A549 (cell line): ENCODE results near the gene CSNK1D.

Experiments
- KDM1A ChIP-seq: fragments of 200-600 bp; sonication (generic); IDR thresholded peaks from 2 replicates; pipeline ENCODE4 v1.6.1; 2016; ENCODE audit warnings: low read depth, mild to moderate bottlenecking
- NR3C1 ChIP-seq: fragments of >200 bp; sonication (Bioruptor Twin); formaldehyde crosslinking; IDR thresholded peaks from 3 replicates; pipeline ENCODE4 v1.6.1; 2017
- PHF8 ChIP-seq: fragments of 200-600 bp; sonication (generic); IDR thresholded peaks from 2 replicates; pipeline ENCODE4 v1.6.1; 2016; ENCODE audit warnings: low read depth, mild to moderate bottlenecking, antibody characterized with exemption, moderate library complexity, borderline replicate concordance
- POLR2A ChIP-seq: IDR thresholded peaks from 2 replicates; pipeline ENCODE4 v1.6.1; 2012; ENCODE audit warnings: mild to moderate bottlenecking, low read length
- REST ChIP-seq: fragments of 200-600 bp; sonication (generic); IDR thresholded peaks from 2 replicates; pipeline ENCODE4 v1.6.1; 2016; ENCODE audit warnings: antibody characterized with exemption, mild to moderate bottlenecking, moderate library complexity
- SMC3 ChIP-seq: fragments of >200 bp; sonication (Bioruptor Twin); formaldehyde crosslinking; IDR thresholded peaks from 3 replicates; pipeline ENCODE4 v1.6.1; 2018; ENCODE audit warnings: inconsistent platforms
- SREBF2 ChIP-seq: fragments of 450-650 bp; IDR thresholded peaks from 2 replicates; pipeline ENCODE4 v1.6.1; 2014; ENCODE audit warnings: mild to moderate bottlenecking, moderate library complexity
- TF ChIP-seq, protein P1 (sequence below): fragments of >200 bp; sonication (Bioruptor Twin); formaldehyde crosslinking; IDR thresholded peaks from 3 replicates; pipeline ENCODE4 v1.5.1; 2016
- TF ChIP-seq, protein P2 (sequence below): fragments of 150-350 bp; IDR thresholded peaks from 2 replicates; pipeline ENCODE4 v1.6.1; 2014; ENCODE audit warnings: low read depth, mild to moderate bottlenecking, low read length

- TF ChIP-seq SMC3 (no peak), SREBF2 (no peak), NR3C1 (no peak), POLR2A (no peak), REST (no peak), KDM1A (no peak), PHF8 (no peak)
- TF ChIP-seq, protein P1, sequence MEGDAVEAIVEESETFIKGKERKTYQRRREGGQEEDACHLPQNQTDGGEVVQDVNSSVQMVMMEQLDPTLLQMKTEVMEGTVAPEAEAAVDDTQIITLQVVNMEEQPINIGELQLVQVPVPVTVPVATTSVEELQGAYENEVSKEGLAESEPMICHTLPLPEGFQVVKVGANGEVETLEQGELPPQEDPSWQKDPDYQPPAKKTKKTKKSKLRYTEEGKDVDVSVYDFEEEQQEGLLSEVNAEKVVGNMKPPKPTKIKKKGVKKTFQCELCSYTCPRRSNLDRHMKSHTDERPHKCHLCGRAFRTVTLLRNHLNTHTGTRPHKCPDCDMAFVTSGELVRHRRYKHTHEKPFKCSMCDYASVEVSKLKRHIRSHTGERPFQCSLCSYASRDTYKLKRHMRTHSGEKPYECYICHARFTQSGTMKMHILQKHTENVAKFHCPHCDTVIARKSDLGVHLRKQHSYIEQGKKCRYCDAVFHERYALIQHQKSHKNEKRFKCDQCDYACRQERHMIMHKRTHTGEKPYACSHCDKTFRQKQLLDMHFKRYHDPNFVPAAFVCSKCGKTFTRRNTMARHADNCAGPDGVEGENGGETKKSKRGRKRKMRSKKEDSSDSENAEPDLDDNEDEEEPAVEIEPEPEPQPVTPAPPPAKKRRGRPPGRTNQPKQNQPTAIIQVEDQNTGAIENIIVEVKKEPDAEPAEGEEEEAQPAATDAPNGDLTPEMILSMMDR = no peak
- TF ChIP-seq, protein P2, sequence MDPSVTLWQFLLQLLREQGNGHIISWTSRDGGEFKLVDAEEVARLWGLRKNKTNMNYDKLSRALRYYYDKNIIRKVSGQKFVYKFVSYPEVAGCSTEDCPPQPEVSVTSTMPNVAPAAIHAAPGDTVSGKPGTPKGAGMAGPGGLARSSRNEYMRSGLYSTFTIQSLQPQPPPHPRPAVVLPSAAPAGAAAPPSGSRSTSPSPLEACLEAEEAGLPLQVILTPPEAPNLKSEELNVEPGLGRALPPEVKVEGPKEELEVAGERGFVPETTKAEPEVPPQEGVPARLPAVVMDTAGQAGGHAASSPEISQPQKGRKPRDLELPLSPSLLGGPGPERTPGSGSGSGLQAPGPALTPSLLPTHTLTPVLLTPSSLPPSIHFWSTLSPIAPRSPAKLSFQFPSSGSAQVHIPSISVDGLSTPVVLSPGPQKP = no peak
Measured at GRCh38 chr17:82234211-82235055, 39.1 kb downstream of the CSNK1D start.
